Activated naive CD8-positive, alpha-beta T cell treated with anti-CD3 and anti-CD28 coated beads, Interleukin-2, amount 50 U/mL, for 16 hours (primary cell): ENCODE data around the gene SELP.

Experiments used
- DNase-seq: peaks from one replicate; pipeline ENCODE4 v3.0.0-alpha.2; 2020; ENCODE audit warnings: low read depth, low spot score

SELP gene

DNA sequence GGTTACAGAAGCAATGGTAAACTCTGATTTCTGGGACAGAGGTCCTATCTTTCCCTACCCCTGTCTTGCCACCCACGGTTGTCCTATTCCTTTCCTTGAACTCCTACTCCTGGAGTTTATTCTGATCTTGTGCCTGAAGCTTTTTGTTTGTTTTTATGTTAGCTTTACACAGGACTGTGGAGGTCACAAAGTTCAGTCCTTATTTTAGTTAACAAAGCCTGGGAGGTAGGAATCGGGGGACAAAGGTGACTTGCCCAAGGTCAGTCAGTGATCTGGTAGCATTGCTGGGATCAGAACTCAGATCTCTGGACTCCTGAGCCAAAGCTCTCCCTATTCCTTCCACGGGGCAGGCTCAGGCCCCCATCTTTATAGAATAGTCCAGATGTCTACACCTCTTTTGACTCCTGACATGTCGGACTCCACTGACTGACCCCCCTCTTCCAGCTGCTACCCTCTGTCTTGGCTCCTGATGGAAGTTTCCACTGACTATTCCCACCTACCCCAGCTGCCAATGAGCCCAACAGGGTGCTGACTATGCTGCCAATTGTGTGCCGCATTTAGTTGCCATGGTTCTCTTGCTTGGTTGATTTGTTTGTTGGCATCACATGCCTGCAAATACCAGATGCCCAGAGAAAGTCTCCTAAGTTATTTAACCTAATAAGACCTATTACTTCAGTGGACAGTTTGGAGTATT lies 53.5 kb downstream of the SELP start:
- no peak for DNase-seq

DNA sequence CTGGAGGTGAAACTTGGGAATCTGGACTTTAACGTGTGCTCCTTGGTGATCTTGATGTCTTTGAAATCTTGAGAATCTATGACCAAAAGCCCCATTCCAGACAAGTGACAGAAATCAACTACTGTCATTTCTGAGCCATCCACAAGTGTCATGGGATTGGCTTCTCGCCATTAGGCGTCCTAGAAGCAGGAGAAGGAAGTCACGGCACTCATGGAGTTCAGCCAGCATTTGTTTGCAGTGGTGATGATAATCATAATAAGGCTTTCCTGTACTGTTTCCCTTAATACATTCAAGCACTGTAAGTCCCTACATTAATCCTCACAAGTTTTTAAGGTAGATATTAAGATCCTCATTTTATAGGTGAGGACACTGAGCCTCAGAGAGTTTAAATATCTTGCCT lies 55.6 kb downstream of the SELP start:
- DNase-seq = no peak

DNA sequence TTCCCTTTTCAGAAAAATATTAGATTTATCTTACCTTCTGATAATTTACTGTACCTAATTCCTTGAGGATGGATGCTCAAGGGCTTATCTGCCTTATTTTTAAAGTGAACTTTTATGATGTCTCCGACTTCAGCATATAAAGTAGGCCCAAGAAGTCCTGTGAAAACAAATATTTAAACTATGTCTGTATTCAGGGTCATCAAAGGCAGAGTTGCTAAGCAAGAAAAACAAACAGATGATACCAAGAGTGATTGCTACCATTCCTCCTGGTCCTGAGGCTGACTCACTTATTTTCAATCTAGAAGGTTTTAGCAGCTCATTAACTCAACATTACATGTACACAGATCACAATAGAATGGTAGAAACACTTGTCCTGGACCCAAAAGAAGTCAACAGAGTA lies 57.7 kb downstream of the SELP start:
- DNase-seq = no peak

DNA sequence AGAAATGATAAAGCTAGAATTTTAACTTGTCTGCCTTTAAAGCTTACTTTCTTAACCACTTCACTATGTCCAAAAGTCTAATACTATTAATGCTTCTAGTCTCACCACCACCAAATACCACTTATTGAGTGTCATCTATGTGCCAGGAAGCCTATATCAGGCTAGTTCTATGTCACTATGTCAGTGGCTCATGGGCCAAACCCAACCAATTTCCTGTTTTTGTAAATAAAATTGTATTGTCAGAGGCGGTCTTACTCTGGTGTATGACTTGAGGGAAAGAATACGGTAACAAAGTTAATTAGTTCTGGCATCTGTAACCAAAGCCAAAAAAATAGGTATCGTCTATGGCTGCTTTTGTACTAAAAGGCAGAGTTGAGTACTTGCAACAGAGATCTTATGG lies 58.5 kb downstream of the SELP start:
- DNase-seq = no peak

- no peak for DNase-seq
Observed at GRCh38 chr1:169570172-169570574, 59.8 kb downstream of the SELP start.

- no peak for DNase-seq
Observed at GRCh38 chr1:169568497-169568896, 61.4 kb downstream of the SELP start.

GRCh38 chr1:169565335-169566271 lies 64.3 kb downstream of the SELP start:
- no peak for DNase-seq

- DNase-seq = no peak
Observed at GRCh38 chr1:169563650-169564049, 66.3 kb downstream of the SELP start.

- DNase-seq = no peak
Observed at GRCh38 chr1:169563019-169563615, 66.8 kb downstream of the SELP start.

DNA sequence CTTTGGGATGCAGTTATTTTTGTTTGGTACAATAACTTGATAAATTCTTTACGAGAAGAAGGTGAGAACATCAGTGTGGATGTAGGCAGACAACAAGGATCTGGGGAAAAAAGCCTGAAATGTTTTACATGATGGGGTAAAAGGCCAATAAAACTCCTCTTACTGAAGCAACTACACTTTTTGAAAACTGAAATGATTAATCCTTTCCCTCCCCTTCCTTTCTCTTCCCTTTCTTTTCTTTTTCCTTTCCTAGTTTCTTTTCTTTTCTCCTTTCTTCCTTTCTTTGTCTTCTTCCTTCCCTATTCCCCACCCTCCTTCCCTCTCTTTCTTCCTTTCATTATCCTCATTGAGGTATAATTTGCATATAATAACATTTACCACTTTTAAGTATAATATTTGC lies 68.2 kb downstream of the SELP start:
- no peak for DNase-seq

GRCh38 chr1:169557131-169557530 lies 72.8 kb downstream of the SELP start:
- DNase-seq = no peak

DNA sequence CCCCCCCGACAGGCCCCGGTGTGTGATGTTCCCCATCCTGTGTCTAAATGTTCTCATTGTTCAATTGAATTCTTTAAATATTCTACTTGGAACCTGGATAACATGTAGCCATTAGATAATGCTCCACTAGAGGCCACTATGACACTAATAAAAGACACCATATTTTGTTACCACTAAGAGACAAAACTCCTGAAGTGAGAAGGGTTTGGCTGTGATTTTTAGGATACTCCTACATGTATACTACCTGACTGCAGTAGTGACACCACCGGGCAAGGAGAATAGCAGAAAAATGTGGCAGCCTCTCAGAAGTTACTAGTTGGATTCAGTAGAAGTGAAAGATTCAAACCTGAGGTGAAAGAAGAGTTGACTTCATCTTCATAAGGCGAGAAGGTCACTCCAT lies 79.6 kb downstream of the SELP start:
- no peak for DNase-seq

GRCh38 chr1:169548282-169548681 lies 81.6 kb downstream of the SELP start:
- no peak for DNase-seq

DNA sequence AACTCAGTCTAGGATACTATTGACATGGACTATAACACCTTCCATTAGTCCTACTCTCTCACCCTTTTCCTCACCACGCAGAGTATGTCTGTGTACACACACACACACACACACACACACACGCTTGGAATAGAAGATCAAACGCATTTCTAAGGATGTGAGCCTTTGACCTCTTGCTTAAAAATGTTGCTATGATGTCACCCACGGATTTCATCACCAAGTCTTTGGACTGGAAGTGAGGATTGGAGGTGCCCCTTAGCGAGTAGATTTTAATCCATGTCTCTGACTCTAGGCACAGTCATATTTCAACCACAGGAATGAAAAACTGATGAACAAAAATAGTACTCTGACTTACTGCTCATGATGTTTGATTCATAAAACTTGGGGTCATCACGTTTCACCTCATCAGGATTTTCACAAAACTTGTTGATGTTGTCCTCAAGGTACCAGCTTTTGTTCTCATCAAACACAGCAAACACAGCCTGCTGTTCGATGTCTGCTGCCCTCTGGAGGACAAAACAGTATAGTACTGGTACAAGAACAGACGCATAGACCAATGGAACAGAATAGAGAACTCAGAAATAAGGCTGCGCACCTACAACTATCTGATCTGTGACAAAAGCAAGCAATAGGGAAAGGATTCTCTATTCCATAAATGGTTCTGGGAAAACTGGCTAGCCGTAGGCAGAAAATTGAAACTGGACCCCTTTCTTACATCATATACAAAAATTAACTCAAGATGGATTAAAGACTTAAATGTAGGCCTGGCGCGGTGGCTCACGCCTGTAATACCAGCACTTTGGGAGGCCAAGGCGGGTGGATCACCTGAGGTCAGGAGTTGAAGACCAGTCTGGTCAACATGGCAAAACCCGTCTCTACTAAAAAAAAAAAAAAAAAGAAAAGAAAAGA lies 83.6 kb downstream of the SELP start:
- DNase-seq = peak; percentile 9

GRCh38 chr1:169545472-169545871 lies 84.5 kb downstream of the SELP start:
- no peak for DNase-seq

DNA sequence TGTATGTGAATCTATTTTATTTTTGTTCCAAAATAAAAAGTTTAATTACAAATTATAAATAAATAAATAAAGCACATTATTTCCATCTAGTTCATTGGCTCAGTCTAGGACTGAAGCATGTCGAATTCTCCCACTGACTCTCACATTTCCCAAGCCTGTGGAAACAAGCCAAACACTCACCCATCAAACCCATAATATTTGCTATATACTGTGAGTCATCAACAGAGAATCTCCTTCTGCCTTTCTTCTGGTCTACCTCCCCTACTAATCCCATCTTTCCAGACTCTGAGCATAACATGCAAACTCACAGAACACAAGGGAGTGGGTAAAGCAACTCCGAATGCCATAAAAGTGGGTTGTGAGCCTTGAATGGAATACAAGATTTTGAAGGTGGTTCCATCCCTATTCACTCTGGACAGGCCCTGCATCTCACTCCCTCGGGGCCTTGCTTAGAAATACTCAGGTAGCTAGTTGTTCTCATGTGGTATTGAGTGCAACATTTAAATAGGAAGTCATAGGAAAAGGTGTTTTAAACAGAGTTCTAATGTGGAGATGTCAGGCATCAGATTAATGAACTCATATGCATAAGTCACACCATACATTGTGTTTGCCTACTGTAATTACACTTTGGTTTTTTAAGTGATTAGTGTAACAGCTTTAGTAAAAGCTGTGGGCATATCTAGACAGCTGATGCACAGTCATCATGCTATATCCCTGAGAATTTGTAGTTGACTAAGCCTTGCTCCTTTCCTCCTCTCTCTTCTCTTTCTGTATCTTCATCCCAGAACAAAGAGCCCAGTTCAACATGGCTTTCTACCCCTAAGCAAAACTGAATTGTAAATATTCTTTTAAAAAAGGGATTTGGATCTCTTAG lies 90.7 kb downstream of the SELP start:
- DNase-seq = no peak
